ENCODE results near the gene AKT1.

GRCh38 chr14:104721505-104722431, 73.8 kb downstream of the AKT1 start:
- TF ChIP-seq CTCF (conservative IDR thresholded peaks at IDR 0.05; ENCODE audit: low read depth, low read length) (no peak), RAD21 (IDR thresholded peaks at IDR 0.05; ENCODE audit: low read length) (no peak), POLR2A (IDR thresholded peaks at IDR 0.05; ENCODE audit: low read depth, low read length) (no peak), BHLHE40 (IDR thresholded peaks at IDR 0.05; ENCODE audit: low read depth, low read length) (no peak), MXI1 (IDR thresholded peaks at IDR 0.05; ENCODE audit: borderline replicate concordance, low read depth, low read length) (no peak), RCOR1 (IDR thresholded peaks at IDR 0.05; ENCODE audit: insufficient replicate concordance, low read length) (no peak), FOS (IDR thresholded peaks at IDR 0.05; ENCODE audit: low read depth, low read length) (no peak), NFE2L2 (IDR thresholded peaks at IDR 0.05; ENCODE audit: low read depth, low read length) (no peak), RFX5 (IDR thresholded peaks at IDR 0.05; ENCODE audit: low read depth, low read length) (no peak)
- TF ChIP-seq, protein P1, sequence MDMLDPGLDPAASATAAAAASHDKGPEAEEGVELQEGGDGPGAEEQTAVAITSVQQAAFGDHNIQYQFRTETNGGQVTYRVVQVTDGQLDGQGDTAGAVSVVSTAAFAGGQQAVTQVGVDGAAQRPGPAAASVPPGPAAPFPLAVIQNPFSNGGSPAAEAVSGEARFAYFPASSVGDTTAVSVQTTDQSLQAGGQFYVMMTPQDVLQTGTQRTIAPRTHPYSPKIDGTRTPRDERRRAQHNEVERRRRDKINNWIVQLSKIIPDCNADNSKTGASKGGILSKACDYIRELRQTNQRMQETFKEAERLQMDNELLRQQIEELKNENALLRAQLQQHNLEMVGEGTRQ (IDR thresholded peaks at IDR 0.05; ENCODE audit: low read depth, low read length): no peak
